ENCODE data around the gene HSD17B11. TPM values are rescaled to one million over a fixed set of nuclear protein-coding genes. Genes with fewer than 3 reads are reported as not detected.
"Not testable (repeated sequence)": the region's sequence is repeated elsewhere in the genome, so short reads cannot be mapped to it uniquely, and the experiment has no call there.

The HSD17B11 gene
- polyA plus RNA-seq, 10 donors, result 19.1 to 29.0 (median 25.3) TPM

GRCh38 chr4:87409420-87409939, 18.5 kb upstream of the HSD17B11 start:
- DNase-seq, result no peak

GRCh38 chr4:87406902-87407301, 15.9 kb upstream of the HSD17B11 start:
- DNase-seq, result not testable (repeated sequence)

- DNase-seq, result no peak
Measured at GRCh38 chr4:87406462-87406861, 15.5 kb upstream of the HSD17B11 start.

GRCh38 chr4:87405211-87405820, 14.3 kb upstream of the HSD17B11 start:
- no peak for DNase-seq

GRCh38 chr4:87403732-87404131, 12.7 kb upstream of the HSD17B11 start:
- not testable (repeated sequence) for DNase-seq

- DNase-seq, result no peak
Measured at GRCh38 chr4:87399954-87400353, 9.0 kb upstream of the HSD17B11 start.

GRCh38 chr4:87399148-87399547, 8.2 kb upstream of the HSD17B11 start:
- no peak for DNase-seq

GRCh38 chr4:87395851-87396250, 4.9 kb upstream of the HSD17B11 start:
- not testable (repeated sequence) for DNase-seq

- DNase-seq, result not testable (repeated sequence)
Measured at GRCh38 chr4:87395073-87395472, 4.1 kb upstream of the HSD17B11 start.

GRCh38 chr4:87392183-87392582, 1.2 kb upstream of the HSD17B11 start:
- DNase-seq, result no peak

GRCh38 chr4:87391576-87392054, 627 bp upstream of the HSD17B11 start:
- no peak for DNase-seq

GRCh38 chr4:87390551-87390890, 467 bp downstream of the HSD17B11 start:
- DNase-seq, result no peak

GRCh38 chr4:87390055-87390454, 933 bp downstream of the HSD17B11 start:
- not testable (repeated sequence) for DNase-seq

GRCh38 chr4:87388901-87389300, 2.1 kb downstream of the HSD17B11 start:
- DNase-seq, result no peak

GRCh38 chr4:87387237-87387636, 3.8 kb downstream of the HSD17B11 start:
- no peak for DNase-seq

GRCh38 chr4:87384466-87385132, 6.4 kb downstream of the HSD17B11 start:
- DNase-seq, result not testable (repeated sequence)

GRCh38 chr4:87382931-87383330, 8.1 kb downstream of the HSD17B11 start:
- no peak for DNase-seq

- no peak for DNase-seq
Measured at GRCh38 chr4:87382116-87382515, 8.9 kb downstream of the HSD17B11 start.

GRCh38 chr4:87377816-87378215, 13.2 kb downstream of the HSD17B11 start:
- no peak for DNase-seq

GRCh38 chr4:87375719-87376291, 15.2 kb downstream of the HSD17B11 start:
- DNase-seq, result peak; percentile 48 to 63 (median 56)

GRCh38 chr4:87370068-87370467, 20.9 kb downstream of the HSD17B11 start:
- no peak for DNase-seq

GRCh38 chr4:87366521-87367162, 24.3 kb downstream of the HSD17B11 start:
- no peak for DNase-seq

Measured in muscle of back (tissue), 11 donors.